AG04449 (cell line): ENCODE data around the gene ADCYAP1.
A peak's percentile ranks its signal among the peaks of the same experiment; 100 is the strongest.
"Not testable (repeated sequence)": the region's sequence is repeated elsewhere in the genome, so short reads cannot be mapped to it uniquely, and the experiment has no call there.

ENCODE experiments used
- CTCF ChIA-PET: fragments of 350-600 bp; formaldehyde crosslinking; extraction: SDS; loops from one replicate; lab custom pipeline; 2021; ENCODE audit warnings: antibody characterized with exemption; lab: Yijun Ruan, JAX
- POLR2A ChIA-PET: fragments of 400-600, 350-600 bp; formaldehyde crosslinking; extraction: SDS; loops from one replicate; lab custom pipeline; 2020; ENCODE audit warnings: antibody characterized with exemption, inconsistent platforms; lab: Yijun Ruan, JAX
- DNase-seq: peaks from one replicate; pipeline ENCODE4 v3.0.0-alpha.2; 2010; ENCODE audit warnings: low read depth, low spot score
- H3K4me3 ChIP-seq: 2 replicates; pipeline ENCODE4 v1.5.1; 2011; ENCODE audit warnings: low read depth, mild to moderate bottlenecking, control low read depth, low read length
- CTCF ChIP-seq: IDR thresholded peaks from one replicate; pipeline ENCODE4 v1.5.1; 2011; ENCODE audit warnings: mild to moderate bottlenecking, moderate library complexity, low read length, control low read depth, inconsistent platforms; ENCODE audit not compliant: insufficient read depth; ENCODE audit errors: missing control alignments

Gene ADCYAP1

GRCh38 chr18:904218-905090 lies at the start of gene ADCYAP1:
Gene ADCYAP1 (plus strand): TSS chr18:904871. CDS start chr18:905387, 516 bp downstream.
- POLR2A ChIA-PET = no interaction called here
- DNase-seq = no peak
- TF ChIP-seq CTCF = no peak
- CTCF ChIA-PET = interaction anchor here (1.4 kb wide), 1 partner anchor 8 kb away, joined by 3 read pairs; no protein-coding TSS in a partner anchor
- H3K4me3 ChIP-seq = no peak within 1 kb of the TSS

DNA sequence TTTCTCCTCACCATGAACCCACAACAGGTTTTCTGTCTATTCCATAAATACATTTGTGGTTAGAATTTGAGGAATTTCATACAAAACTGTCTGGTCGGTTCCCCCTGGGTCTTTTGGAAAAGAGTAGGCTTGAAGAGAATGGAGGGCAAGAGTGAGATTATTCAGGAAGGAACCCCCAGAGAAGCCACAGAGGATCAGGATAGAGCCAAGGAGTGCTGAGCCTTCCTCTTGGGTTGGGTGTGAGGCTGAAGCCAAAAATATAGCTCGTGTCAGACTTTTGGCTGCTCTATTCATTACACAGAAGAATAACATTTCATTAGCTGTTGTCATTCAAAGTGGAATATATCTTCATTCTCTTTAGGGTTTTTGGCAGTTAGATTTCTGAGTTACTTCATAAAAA lies 46.7 kb upstream of the ADCYAP1 start:
- H3K4me3 ChIP-seq = no peak overlapping the region
- ChIA-PET CTCF (interaction anchor here (1.8 kb wide), 1 partner anchor 19 kb away, joined by 4 read pairs; no protein-coding TSS in a partner anchor), POLR2A (no interaction called here)
- no peak for DNase-seq
- no peak for TF ChIP-seq CTCF

- TF ChIP-seq CTCF = peak; percentile 92
- DNase-seq = peak; percentile 10
- CTCF ChIA-PET = interaction anchor here (0.7 to 2.5 kb wide), 13 partner anchors 9 to 1701 kb away, joined by 3 to 12 read pairs (median 4); no protein-coding TSS in a partner anchor
- H3K4me3 ChIP-seq = no peak overlapping the region
- POLR2A ChIA-PET = no interaction called here
These were observed 39.8 kb upstream of the ADCYAP1 start for GRCh38 chr18:864872-865273.

- TF ChIP-seq CTCF = no peak
- no peak overlapping the region for H3K4me3 ChIP-seq
- POLR2A ChIA-PET = no interaction called here
- CTCF ChIA-PET = interaction anchor here (1.2 to 1.3 kb wide), 2 partner anchors 95 to 1679 kb away, joined by 4 read pairs; no protein-coding TSS in a partner anchor
- DNase-seq = no peak
These were observed 37.4 kb upstream of the ADCYAP1 start for GRCh38 chr18:867257-867656.

DNA sequence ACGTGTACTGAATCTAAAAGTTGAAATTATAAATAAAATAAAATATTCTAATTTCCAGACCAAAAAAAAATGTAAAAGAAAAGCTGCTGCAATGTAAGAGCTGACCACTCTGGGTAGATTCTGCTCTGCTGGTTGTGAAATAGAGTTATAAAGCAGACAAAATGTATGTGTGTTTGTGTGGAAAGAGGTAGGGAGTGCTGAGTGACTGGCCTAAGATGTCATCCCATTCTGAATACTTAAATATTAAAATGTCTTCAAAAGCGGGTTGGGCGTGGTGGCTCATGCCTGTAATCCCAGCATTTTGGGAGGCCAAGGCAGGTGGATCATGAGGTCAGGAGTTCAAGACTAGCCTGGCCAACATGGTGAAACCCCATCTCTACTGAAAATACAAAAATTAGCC lies 31.2 kb upstream of the ADCYAP1 start:
- H3K4me3 ChIP-seq, DNase-seq, POLR2A ChIA-PET: not testable (repeated sequence)
- CTCF ChIA-PET = interaction anchor here (1.1 kb wide), 1 partner anchor 8 kb away, joined by 3 read pairs; no protein-coding TSS in a partner anchor

GRCh38 chr18:875912-876311 lies 28.8 kb upstream of the ADCYAP1 start:
- CTCF ChIA-PET = no interaction called here

More at GRCh38 chr18:875912-876311, 28.8 kb upstream of the ADCYAP1 start:
- H3K4me3 ChIP-seq = no peak overlapping the region
- TF ChIP-seq CTCF = no peak
- POLR2A ChIA-PET = no interaction called here
- no peak for DNase-seq
